ENCODE measurements around the gene IGF2BP2. TPM values are rescaled to one million over a fixed set of nuclear protein-coding genes. Genes with fewer than 3 reads are reported as not detected.
"Not testable (repeated sequence)": the region's sequence is repeated elsewhere in the genome, so short reads cannot be mapped to it uniquely, and the experiment has no call there.

Gene IGF2BP2
- total RNA-seq, 4 donors from 2014 or later, result 5.4 to 7.9 (median 6.2) TPM

DNA sequence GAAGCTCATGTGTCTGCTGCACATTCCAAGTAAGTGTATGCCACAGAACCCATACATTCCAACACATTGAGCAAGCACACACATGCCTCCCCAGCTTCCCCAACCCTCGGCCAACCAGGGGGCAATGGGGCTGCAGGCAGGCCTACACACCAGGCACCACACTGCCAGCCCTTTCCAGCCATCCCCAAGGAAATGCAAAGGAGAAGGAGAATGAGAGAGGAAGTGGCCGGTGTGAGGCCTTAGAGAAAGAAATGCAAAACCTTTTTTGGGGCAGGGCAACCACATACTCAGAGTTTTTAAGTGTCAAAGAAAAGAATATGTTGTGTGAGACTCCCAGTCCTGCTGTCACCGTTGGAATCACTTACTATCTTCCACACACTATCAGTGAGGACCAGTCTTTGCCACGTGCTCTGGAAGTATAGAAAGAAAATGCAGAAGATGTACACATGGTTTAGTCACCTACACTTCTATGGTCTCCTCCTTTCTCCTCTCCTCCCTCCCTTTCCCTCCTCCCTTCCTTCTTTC is 11.1 kb downstream of the IGF2BP2 start:
- Histone ChIP-seq H3K36me3 (no peaks in the 10 kb centered on the region), H3K4me1 (no peaks in the 10 kb centered on the region), H3K27ac (replicated peaks in 1 of 4) (no peak overlapping the region), H3K4me3 (no peak overlapping the region), H3K27me3 (peaks cover 0 to 40% (median 3%) of the 10 kb centered on the region in 4 donors), H3K9me3 (no peaks in the 10 kb centered on the region)
- intact Hi-C loops (cut with DNase I), result no loop called here
- TF ChIP-seq POLR2AphosphoS5 (IDR thresholded peaks at IDR 0.05), result no peak
- no peak for TF ChIP-seq EP300 (IDR thresholded peaks at IDR 0.05)
- TF ChIP-seq, protein P1, sequence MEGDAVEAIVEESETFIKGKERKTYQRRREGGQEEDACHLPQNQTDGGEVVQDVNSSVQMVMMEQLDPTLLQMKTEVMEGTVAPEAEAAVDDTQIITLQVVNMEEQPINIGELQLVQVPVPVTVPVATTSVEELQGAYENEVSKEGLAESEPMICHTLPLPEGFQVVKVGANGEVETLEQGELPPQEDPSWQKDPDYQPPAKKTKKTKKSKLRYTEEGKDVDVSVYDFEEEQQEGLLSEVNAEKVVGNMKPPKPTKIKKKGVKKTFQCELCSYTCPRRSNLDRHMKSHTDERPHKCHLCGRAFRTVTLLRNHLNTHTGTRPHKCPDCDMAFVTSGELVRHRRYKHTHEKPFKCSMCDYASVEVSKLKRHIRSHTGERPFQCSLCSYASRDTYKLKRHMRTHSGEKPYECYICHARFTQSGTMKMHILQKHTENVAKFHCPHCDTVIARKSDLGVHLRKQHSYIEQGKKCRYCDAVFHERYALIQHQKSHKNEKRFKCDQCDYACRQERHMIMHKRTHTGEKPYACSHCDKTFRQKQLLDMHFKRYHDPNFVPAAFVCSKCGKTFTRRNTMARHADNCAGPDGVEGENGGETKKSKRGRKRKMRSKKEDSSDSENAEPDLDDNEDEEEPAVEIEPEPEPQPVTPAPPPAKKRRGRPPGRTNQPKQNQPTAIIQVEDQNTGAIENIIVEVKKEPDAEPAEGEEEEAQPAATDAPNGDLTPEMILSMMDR (IDR thresholded peaks at IDR 0.05), result no peak
- no peak for TF ChIP-seq POLR2A (IDR thresholded peaks at IDR 0.05; ENCODE audit: low read depth)
- no peak for DNase-seq (ENCODE audit: extremely low spot score)
- whole genome bisulfite sequencing, result 64% methylated on average over 4 of the region's 4 CpGs

GRCh38 chr3:185813205-185813604 is 11.6 kb downstream of the IGF2BP2 start:
- H3K4me3 ChIP-seq, result no peak overlapping the region
- intact Hi-C loops (cut with DNase I), result no loop called here
- H3K27ac ChIP-seq (replicated peaks in 1 of 4), result no peak overlapping the region
- no peak for TF ChIP-seq POLR2AphosphoS5 (IDR thresholded peaks at IDR 0.05)
- no peak for TF ChIP-seq POLR2A (IDR thresholded peaks at IDR 0.05; ENCODE audit: low read depth)
- TF ChIP-seq EP300 (IDR thresholded peaks at IDR 0.05), result no peak
- TF ChIP-seq, protein P1 (IDR thresholded peaks at IDR 0.05), result no peak
- H3K27me3 ChIP-seq, result peaks cover 0 to 35% (median 3%) of the 10 kb centered on the region in 4 donors
- no peak for DNase-seq (ENCODE audit: extremely low spot score)
- H3K4me1 ChIP-seq, result no peaks in the 10 kb centered on the region
- H3K36me3 ChIP-seq, result no peaks in the 10 kb centered on the region
- no peaks in the 10 kb centered on the region for H3K9me3 ChIP-seq
- WGBS, result 73% methylated on average over 2 of the region's 2 CpGs

DNA sequence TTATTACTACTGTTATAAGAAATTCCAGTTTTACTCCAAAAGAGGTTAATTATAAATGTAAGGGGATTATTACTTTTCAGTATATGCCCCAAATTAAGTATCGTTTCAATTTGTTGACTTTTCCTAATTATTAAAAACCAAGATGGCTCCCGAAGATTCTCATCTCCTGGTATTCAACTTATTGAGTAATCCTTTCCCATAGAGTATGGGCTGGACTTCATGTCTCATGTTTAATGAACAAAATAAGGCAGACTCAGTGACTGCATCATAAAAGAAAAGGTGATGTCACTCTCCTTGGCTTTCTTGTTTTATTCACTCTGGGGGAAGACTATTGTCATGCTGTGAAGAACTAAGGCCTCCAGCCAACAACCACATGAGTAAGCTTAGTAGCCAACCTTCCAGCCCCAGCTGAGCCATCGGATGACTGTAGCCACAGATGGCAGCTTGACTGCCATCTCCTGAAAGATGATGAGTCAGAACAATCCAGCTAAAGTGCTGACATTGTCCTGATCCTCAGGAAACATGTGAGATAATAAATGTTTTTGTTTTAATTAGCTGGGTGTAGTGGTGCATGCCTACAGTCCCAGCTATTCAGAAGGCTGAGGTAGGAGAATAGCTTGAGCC is 17.3 kb downstream of the IGF2BP2 start:
- Histone ChIP-seq H3K36me3 (no peaks in the 10 kb centered on the region), H3K27ac (replicated peaks in 1 of 4) (no peak overlapping the region), H3K4me1 (no peaks in the 10 kb centered on the region), H3K27me3 (peaks cover 0 to 8% (median 0%) of the 10 kb centered on the region in 4 donors), H3K9me3 (no peaks in the 10 kb centered on the region), H3K4me3 (no peak overlapping the region)
- intact Hi-C loops (cut with DNase I), result no loop called here
- 98% methylated on average over 3 of the region's 3 CpGs for WGBS
- TF ChIP-seq EP300 (IDR thresholded peaks at IDR 0.05), result no peak
- TF ChIP-seq POLR2A (IDR thresholded peaks at IDR 0.05; ENCODE audit: low read depth), result no peak
- no peak for TF ChIP-seq POLR2AphosphoS5 (IDR thresholded peaks at IDR 0.05)
- TF ChIP-seq, protein P1 (IDR thresholded peaks at IDR 0.05), result no peak
- DNase-seq (ENCODE audit: extremely low spot score), result no peak

DNA sequence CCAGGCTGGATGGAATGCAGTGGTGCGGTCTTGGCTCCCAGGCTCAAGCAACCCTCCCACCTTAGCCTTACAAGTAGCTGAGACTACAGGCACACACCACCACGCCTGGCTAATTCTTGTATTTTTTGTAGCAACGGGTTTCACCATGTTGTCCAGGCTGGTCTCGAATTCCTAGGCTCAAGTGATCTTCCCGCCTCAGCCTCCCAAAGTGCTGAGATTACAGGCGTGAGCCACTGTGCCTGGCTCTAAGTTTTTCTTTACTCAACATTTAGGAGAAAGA is 26.1 kb downstream of the IGF2BP2 start:
- WGBS, result 91% methylated on average over 6 of the region's 6 CpGs
- H3K4me3 ChIP-seq, result not testable (repeated sequence)

GRCh38 chr3:185797993-185798830 is 26.6 kb downstream of the IGF2BP2 start:
- no peak for DNase-seq (ENCODE audit: extremely low spot score)
- H3K27me3 ChIP-seq, result no peaks in the 10 kb centered on the region
- H3K9me3 ChIP-seq, result no peaks in the 10 kb centered on the region
- peaks cover 0 to 4% (median 0%) of the 10 kb centered on the region in 4 donors for H3K4me1 ChIP-seq
- no peak overlapping the region for H3K27ac ChIP-seq (replicated peaks in 1 of 4)
- H3K36me3 ChIP-seq, result no peaks in the 10 kb centered on the region
- no peak overlapping the region for H3K4me3 ChIP-seq
- intact Hi-C loops (cut with DNase I), result no loop called here
- 75% methylated on average over 8 of the region's 8 CpGs for WGBS
- no peak for TF ChIP-seq POLR2AphosphoS5 (IDR thresholded peaks at IDR 0.05)
- TF ChIP-seq, protein P1 (IDR thresholded peaks at IDR 0.05), result no peak
- no peak for TF ChIP-seq POLR2A (IDR thresholded peaks at IDR 0.05; ENCODE audit: low read depth)
- no peak for TF ChIP-seq EP300 (IDR thresholded peaks at IDR 0.05)

More for the DNA sequence above, 26.1 kb downstream of the IGF2BP2 start:
- H3K27ac ChIP-seq (replicated peaks in 1 of 4); DNase-seq (ENCODE audit: extremely low spot score); H3K4me1 ChIP-seq; H3K27me3 ChIP-seq; H3K9me3 ChIP-seq; intact Hi-C loops (cut with DNase I); H3K36me3 ChIP-seq: not testable (repeated sequence)
